Measurements from ENCODE around the gene CREBBP. TPM values are rescaled to one million over a fixed set of nuclear protein-coding genes. Genes with fewer than 3 reads are reported as not detected.

CREBBP gene
- total and polyA plus RNA-seq, 4 donors: 16.0 to 155 (median 36.1) TPM

DNA sequence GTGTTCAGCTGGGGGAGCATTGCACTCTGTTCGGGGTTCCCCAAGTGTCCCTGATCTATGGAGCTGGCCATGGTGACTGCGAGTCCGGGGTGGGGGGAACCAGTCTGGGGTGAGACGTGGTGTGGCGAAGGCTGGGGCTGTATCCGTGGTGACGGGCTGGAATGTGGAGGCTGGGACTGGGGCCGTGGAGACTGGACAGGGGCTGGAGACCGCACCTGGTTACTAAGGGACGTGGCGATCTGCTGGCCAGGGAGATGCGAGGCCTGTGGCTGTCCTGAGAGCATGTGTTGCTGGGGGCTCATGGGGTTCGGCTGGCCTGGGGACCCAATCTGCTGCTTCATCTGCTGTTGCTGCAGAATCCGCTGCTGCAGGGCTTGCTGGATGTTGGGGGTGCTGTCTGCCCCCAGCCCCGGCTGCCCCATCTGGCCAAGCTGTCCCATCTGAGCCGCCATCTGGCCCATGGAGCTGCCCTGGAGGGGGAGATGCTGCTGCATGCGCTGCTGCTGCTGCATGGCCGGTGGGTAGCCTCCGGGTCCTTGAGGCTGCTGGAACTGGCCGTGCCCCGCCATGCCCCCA, 152.6 kb downstream of the CREBBP start:
- Histone ChIP-seq H3K27me3 (ENCODE audit: control insufficient read depth in 3 of 3, insufficient read depth in 3 of 3, low read length in 2 of 3) (no peaks in the 10 kb centered on the region), H3K27ac (ENCODE audit: low read depth in 1 of 2, low read length in 1 of 2) (no peak overlapping the region), H3K4me3 (no peak overlapping the region), H3K36me3 (ENCODE audit: control insufficient read depth in 4 of 4, insufficient read depth in 4 of 4, low read length in 4 of 4) (peaks cover 10 to 56% (median 21%) of the 10 kb centered on the region in 4 donors), H3K9me3 (ENCODE audit: control insufficient read depth in 4 of 4, insufficient read depth in 3 of 4, low read length in 3 of 4) (no peaks in the 10 kb centered on the region), H3K9ac (ENCODE audit: insufficient read depth in 1 of 2, low read length in 2 of 2) (no peak overlapping the region), H3K4me1 (ENCODE audit: control insufficient read depth in 5 of 5, insufficient read depth in 5 of 5, low read length in 5 of 5) (no peaks in the 10 kb centered on the region)
- ATAC-seq (ENCODE audit: insufficient read depth, low FRiP score) (no peak), DNase-seq (no peak)
- 94% methylated on average over 18 to 21 of the region's 21 CpGs for whole genome bisulfite sequencing, 2 donors
- TF ChIP-seq, protein P1, sequence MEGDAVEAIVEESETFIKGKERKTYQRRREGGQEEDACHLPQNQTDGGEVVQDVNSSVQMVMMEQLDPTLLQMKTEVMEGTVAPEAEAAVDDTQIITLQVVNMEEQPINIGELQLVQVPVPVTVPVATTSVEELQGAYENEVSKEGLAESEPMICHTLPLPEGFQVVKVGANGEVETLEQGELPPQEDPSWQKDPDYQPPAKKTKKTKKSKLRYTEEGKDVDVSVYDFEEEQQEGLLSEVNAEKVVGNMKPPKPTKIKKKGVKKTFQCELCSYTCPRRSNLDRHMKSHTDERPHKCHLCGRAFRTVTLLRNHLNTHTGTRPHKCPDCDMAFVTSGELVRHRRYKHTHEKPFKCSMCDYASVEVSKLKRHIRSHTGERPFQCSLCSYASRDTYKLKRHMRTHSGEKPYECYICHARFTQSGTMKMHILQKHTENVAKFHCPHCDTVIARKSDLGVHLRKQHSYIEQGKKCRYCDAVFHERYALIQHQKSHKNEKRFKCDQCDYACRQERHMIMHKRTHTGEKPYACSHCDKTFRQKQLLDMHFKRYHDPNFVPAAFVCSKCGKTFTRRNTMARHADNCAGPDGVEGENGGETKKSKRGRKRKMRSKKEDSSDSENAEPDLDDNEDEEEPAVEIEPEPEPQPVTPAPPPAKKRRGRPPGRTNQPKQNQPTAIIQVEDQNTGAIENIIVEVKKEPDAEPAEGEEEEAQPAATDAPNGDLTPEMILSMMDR (IDR thresholded peaks at IDR 0.05; ENCODE audit: control extremely low read depth, extremely low read depth): no peak

- TF ChIP-seq, protein P1 (IDR thresholded peaks at IDR 0.05; ENCODE audit: control extremely low read depth, extremely low read depth): no peak
- H3K36me3 ChIP-seq (ENCODE audit: control insufficient read depth in 4 of 4, insufficient read depth in 4 of 4, low read length in 4 of 4): peaks cover 8 to 42% (median 14%) of the 10 kb centered on the region in 4 donors
- no peaks in the 10 kb centered on the region for H3K4me1 ChIP-seq (ENCODE audit: control insufficient read depth in 5 of 5, insufficient read depth in 5 of 5, low read length in 5 of 5)
- DNase-seq (no peak), ATAC-seq (ENCODE audit: insufficient read depth, low FRiP score) (no peak)
- H3K9ac ChIP-seq (ENCODE audit: insufficient read depth in 1 of 2, low read length in 2 of 2): no peak overlapping the region
- H3K27ac ChIP-seq (ENCODE audit: low read depth in 1 of 2, low read length in 1 of 2): no peak overlapping the region
- no peak overlapping the region for H3K4me3 ChIP-seq
- H3K9me3 ChIP-seq (ENCODE audit: control insufficient read depth in 4 of 4, insufficient read depth in 3 of 4, low read length in 3 of 4): peaks cover 0 to 2% (median 0%) of the 10 kb centered on the region in 4 donors
- WGBS, 2 donors: 94% methylated on average over 31 to 33 of the region's 33 CpGs
- H3K27me3 ChIP-seq (ENCODE audit: control insufficient read depth in 3 of 3, insufficient read depth in 3 of 3, low read length in 2 of 3): no peaks in the 10 kb centered on the region
Observed at GRCh38 chr16:3726021-3726687, 154.4 kb downstream of the CREBBP start.

DNA sequence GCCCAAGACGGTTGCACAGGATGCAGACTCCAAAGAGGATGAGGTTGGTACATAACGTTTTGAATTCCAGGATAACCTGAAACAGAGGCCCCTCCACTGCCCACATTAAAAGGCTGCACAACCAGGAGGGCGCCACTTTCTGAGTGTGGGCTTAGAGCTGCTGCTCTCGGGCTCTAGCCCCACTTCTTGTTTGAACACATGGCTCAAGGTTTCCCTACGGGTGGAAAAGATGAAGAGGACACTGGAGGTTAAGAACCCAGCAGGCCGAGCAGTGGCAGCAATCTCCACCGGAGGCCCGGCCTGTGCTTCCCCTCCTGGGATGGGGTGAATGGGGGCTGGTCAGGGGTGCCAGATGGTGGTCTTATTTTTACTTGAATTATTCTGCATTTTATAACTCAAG, 155.2 kb downstream of the CREBBP start:
- ATAC-seq (ENCODE audit: insufficient read depth, low FRiP score) (no peak), DNase-seq (no peak)
- 74 to 81% methylated on average over 8 of the region's 8 CpGs for whole genome bisulfite sequencing, 2 donors

More for the DNA sequence above, 155.2 kb downstream of the CREBBP start:
- Histone ChIP-seq H3K9ac (ENCODE audit: insufficient read depth in 1 of 2, low read length in 2 of 2) (no peak overlapping the region), H3K27ac (ENCODE audit: low read depth in 1 of 2, low read length in 1 of 2) (no peak overlapping the region), H3K4me3 (no peak overlapping the region), H3K9me3 (ENCODE audit: control insufficient read depth in 4 of 4, insufficient read depth in 3 of 4, low read length in 3 of 4) (peaks cover 0 to 2% (median 0%) of the 10 kb centered on the region in 4 donors), H3K4me1 (ENCODE audit: control insufficient read depth in 5 of 5, insufficient read depth in 5 of 5, low read length in 5 of 5) (no peaks in the 10 kb centered on the region), H3K27me3 (ENCODE audit: control insufficient read depth in 3 of 3, insufficient read depth in 3 of 3, low read length in 2 of 3) (no peaks in the 10 kb centered on the region), H3K36me3 (ENCODE audit: control insufficient read depth in 4 of 4, insufficient read depth in 4 of 4, low read length in 4 of 4) (peaks cover 2 to 33% (median 10%) of the 10 kb centered on the region in 4 donors)
- TF ChIP-seq, protein P1 (IDR thresholded peaks at IDR 0.05; ENCODE audit: control extremely low read depth, extremely low read depth): no peak

All from lung (tissue), 12 donors.